ENCODE data around the gene SFXN1. TPM values are rescaled to one million over a fixed set of nuclear protein-coding genes. Genes with fewer than 3 reads are reported as not detected.

Gene SFXN1
- total and polyA plus RNA-seq, 2 of the 4 experiments (the other 2 are of a cell fraction) = 131 to 410 TPM

GRCh38 chr5:175447571-175447970 lies 30.8 kb upstream of the SFXN1 start:
- Histone ChIP-seq H3K23ac (ENCODE audit: low read depth, low read length) (no peak overlapping the region), H3K18ac (ENCODE audit: low read depth, low read length) (no peak overlapping the region), H3K4ac (ENCODE audit: low read depth, low read length) (no peak overlapping the region), H4K8ac (ENCODE audit: low read depth in 2 of 2, low read length in 2 of 2) (no peak overlapping the region), H3K9me3 (ENCODE audit: control insufficient read depth, insufficient read depth, low read length) (no peaks in the 10 kb centered on the region), H4K91ac (ENCODE audit: insufficient read depth, low read depth, low read length) (no peak overlapping the region), H3K9me1 (ENCODE audit: insufficient read depth, low read length) (no peaks in the 10 kb centered on the region), H2AK9ac (replicated peaks; ENCODE audit: low read depth, low read length, poor library complexity) (no peak overlapping the region), H3K4me3 (ENCODE audit: insufficient read depth, low read depth, low read length) (no peak overlapping the region), H4K5ac (ENCODE audit: low read depth, low read length) (no peak overlapping the region), H3K14ac (replicated peaks; ENCODE audit: low read depth, low read length) (no peak overlapping the region), H2BK5ac (ENCODE audit: low read depth, low read length, poor library complexity, severe bottlenecking) (no peak overlapping the region), H3K79me1 (ENCODE audit: low read depth in 1 of 2, low read length in 2 of 2) (no peaks in the 10 kb centered on the region), H2BK120ac (ENCODE audit: low read depth, low read length) (no peak overlapping the region), H3K4me2 (ENCODE audit: low read depth, low read length) (no peak overlapping the region), H3K27me3 (ENCODE audit: control insufficient read depth, insufficient read depth, low read length) (peaks cover 19% of the 10 kb centered on the region), H3K9ac (ENCODE audit: low read depth, low read length) (no peak overlapping the region), H3K4me1 (ENCODE audit: control insufficient read depth, insufficient read depth, low read length) (no peaks in the 10 kb centered on the region; the same call in 1 of the 2 replicates), H2BK15ac (ENCODE audit: low read depth, low read length) (no peak overlapping the region), H3K56ac (ENCODE audit: extremely low read depth, insufficient read depth, low read length) (no peak overlapping the region), H4K20me1 (ENCODE audit: insufficient read depth, low read length) (no peaks in the 10 kb centered on the region), H2BK20ac (ENCODE audit: low read depth, low read length) (no peak overlapping the region), H3K36me3 (ENCODE audit: control insufficient read depth, insufficient read depth, low read length) (no peaks in the 10 kb centered on the region), H2AFZ (replicated peaks; ENCODE audit: low read length, poor library complexity) (no peak overlapping the region), H2AK5ac (ENCODE audit: low read depth, low read length) (no peak overlapping the region), H3K27ac (ENCODE audit: insufficient read depth, low read length) (no peak overlapping the region)
- no peak for ATAC-seq (ENCODE audit: low read depth)
- CTCF ChIA-PET = interaction anchor here (3.1 kb wide), 1 partner anchor 17 kb away, joined by 10 read pairs; no protein-coding TSS in a partner anchor
- dilution Hi-C loops (cut with HindIII; ENCODE audit: low sequenced_read_pairs, unreplicated experiment) (no loop called here), intact Hi-C loops (cut with micrococcal nuclease) (no loop called here), in situ Hi-C loops (cut with MboI; ENCODE audit: low sequenced_read_pairs) (loop anchor here (5.0 kb wide), 1 partner anchor 495 kb away; no protein-coding TSS in a partner anchor)
- TF ChIP-seq MXI1 (IDR thresholded peaks at IDR 0.05; ENCODE audit: borderline replicate concordance, low read depth, low read length) = no peak
- TF ChIP-seq RFX5 (IDR thresholded peaks at IDR 0.05; ENCODE audit: low read depth, low read length) = no peak
- no peak for TF ChIP-seq USF2 (IDR thresholded peaks at IDR 0.05; ENCODE audit: low read depth, low read length)
- no peak for TF ChIP-seq MAZ (IDR thresholded peaks at IDR 0.05; ENCODE audit: borderline replicate concordance, low read depth, low read length)
- TF ChIP-seq MAFK (IDR thresholded peaks at IDR 0.05; ENCODE audit: low read depth, low read length) = no peak
- no peak for TF ChIP-seq POLR2A (IDR thresholded peaks at IDR 0.05; ENCODE audit: low read depth, low read length)
- DNase-seq = no peak
- WGBS, 2 experiments (ENCODE audit: extremely low coverage in 2 of 2, insufficient read length in 1 of 2) = no CpG with 5 or more reads among the region's 2 CpGs
- POLR2A ChIA-PET (ENCODE audit: unreplicated experiment) = no interaction called here
- no TSS peak for BruUV-seq (replicated peaks)
